Epithelial cell of esophagus (primary cell): ENCODE results near the gene PPP1R14B.

Source experiments
- DNase-seq: peaks from one replicate; pipeline ENCODE4 v3.0.0; 2010; ENCODE audit warnings: low read depth
- H3K4me3 ChIP-seq: 2 replicates; pipeline ENCODE4 v1.5.1; 2011; ENCODE audit warnings: mild to moderate bottlenecking, low read length, control low read depth
- TF ChIP-seq, protein P1 (sequence below): IDR thresholded peaks from 2 replicates; pipeline ENCODE4 v1.5.1; 2011; ENCODE audit warnings: low read depth, mild to moderate bottlenecking, low read length, control low read depth, inconsistent platforms; ENCODE audit not compliant: insufficient read depth; ENCODE audit errors: missing control alignments

Gene PPP1R14B

DNA sequence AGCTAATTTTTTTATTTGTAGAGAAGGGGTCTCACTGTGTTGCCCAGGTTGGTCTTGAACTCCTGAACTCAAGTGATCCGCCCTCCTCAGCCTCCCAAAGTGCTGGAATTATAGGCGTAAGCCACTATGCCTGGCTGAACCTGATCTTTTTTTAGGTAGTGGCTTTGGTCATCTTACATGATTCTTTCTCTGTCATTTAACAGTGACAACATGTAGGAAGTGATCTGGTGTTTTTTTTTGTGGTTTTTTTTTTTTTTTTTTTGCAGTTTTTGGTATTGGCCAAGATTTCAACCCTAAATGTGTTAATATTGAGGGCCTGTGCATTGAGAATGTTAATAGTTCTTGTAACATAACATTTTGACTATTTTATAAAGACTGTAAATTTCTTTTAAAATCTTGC lies 48.2 kb downstream of the PPP1R14B start:
- TF ChIP-seq, protein P1, sequence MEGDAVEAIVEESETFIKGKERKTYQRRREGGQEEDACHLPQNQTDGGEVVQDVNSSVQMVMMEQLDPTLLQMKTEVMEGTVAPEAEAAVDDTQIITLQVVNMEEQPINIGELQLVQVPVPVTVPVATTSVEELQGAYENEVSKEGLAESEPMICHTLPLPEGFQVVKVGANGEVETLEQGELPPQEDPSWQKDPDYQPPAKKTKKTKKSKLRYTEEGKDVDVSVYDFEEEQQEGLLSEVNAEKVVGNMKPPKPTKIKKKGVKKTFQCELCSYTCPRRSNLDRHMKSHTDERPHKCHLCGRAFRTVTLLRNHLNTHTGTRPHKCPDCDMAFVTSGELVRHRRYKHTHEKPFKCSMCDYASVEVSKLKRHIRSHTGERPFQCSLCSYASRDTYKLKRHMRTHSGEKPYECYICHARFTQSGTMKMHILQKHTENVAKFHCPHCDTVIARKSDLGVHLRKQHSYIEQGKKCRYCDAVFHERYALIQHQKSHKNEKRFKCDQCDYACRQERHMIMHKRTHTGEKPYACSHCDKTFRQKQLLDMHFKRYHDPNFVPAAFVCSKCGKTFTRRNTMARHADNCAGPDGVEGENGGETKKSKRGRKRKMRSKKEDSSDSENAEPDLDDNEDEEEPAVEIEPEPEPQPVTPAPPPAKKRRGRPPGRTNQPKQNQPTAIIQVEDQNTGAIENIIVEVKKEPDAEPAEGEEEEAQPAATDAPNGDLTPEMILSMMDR = no peak
- DNase-seq = no peak
- no peak overlapping the region for H3K4me3 ChIP-seq

- TF ChIP-seq, protein P1 = no peak
- no peak overlapping the region for H3K4me3 ChIP-seq
- no peak for DNase-seq
Observed at GRCh38 chr11:64196626-64197025, 50.1 kb downstream of the PPP1R14B start.
